Adrenal gland (tissue), 12 donors: ENCODE data around the gene CYP19A1. TPM values are rescaled to one million over a fixed set of nuclear protein-coding genes. Genes with fewer than 3 reads are reported as not detected.

Experiments
- DNase-seq, 7 donors: peaks; one replicate each; pipeline ENCODE4 v3.0.0-alpha.2; 2019 to 2020
- H3K27ac ChIP-seq, 5 donors: fragments of 200-600 bp; sonication (generic) in 4 of 5; 1 replicate in 3 of 5; 2 replicates in 2 of 5; pipeline versions ENCODE4 v1.5.1 to v1.8.0; 2016 to 2020; ENCODE audit warnings: mild to moderate bottlenecking in 1 of 5
- H3K27me3 ChIP-seq: fragments of 200-600 bp; 2 replicates; pipeline ENCODE4 v1.8.0; 2021
- H3K36me3 ChIP-seq, 2 donors: fragments of 200-600 bp; replicated peaks in 1 of 2; 1 replicate in 1 of 2; 2 replicates in 1 of 2; pipeline versions ENCODE4 v1.5.1 to v1.8.0; 2018 to 2022
- H3K4me1 ChIP-seq, 2 donors: fragments of 200-600 bp; replicated peaks in 1 of 2; 1 replicate in 1 of 2; 2 replicates in 1 of 2; pipeline versions ENCODE4 v1.5.1 to v1.8.0; 2018 to 2021
- H3K4me3 ChIP-seq, 4 donors: fragments of 200-600 bp; sonication (generic) in 3 of 4; one replicate each; pipeline ENCODE4 v1.5.1; 2016 to 2018
- H3K9me3 ChIP-seq, 3 donors: fragments of 200-600 bp; sonication (generic) in 1 of 3; replicated peaks in 1 of 3; 1 replicate in 2 of 3; 2 replicates in 1 of 3; pipeline versions ENCODE4 v1.5.1 to v1.8.0; 2016 to 2021
- POLR2A ChIP-seq, 2 donors: fragments of 450-650 bp; IDR thresholded peaks; one replicate each; pipeline ENCODE4 v1.6.1; 2017; ENCODE audit warnings: antibody characterized with exemption in 2 of 2, mild to moderate bottlenecking in 2 of 2, moderate library complexity in 1 of 2
- WGBS, 4 donors: extraction: QIAGEN DNeasy Blood & Tissue Kit in 2 of 4; methylation state at CpG; one replicate each; pipeline versions ENCODE4 v1.1.5 to v1.1.7; 2013 to 2017; 5-methylcytosine and 5-hydroxymethylcytosine counted together
- intact Hi-C, 2 donors: fragments of 100-400 bp; cut with DNase I; formaldehyde crosslinking; loops; one replicate each; pipeline versions ENCODE4 v1.14.1 to v1.15.0; 2022 to 2023
- polyA plus RNA-seq, 3 donors: library from polyadenylated mRNA; stranded (reverse); fragments of 200-250 nt in 2 of 3; fragments of 350-450 nt in 1 of 3; fragmentation: Illumina TruSeq in 1 of 3; extraction: RNeasy Lipid Tissue Mini Kit (QIAGEN cat#74804) in 1 of 3; gene quantifications; one replicate each; pipeline ENCODE4 v1.2.3, GENCODE V29; 2013 to 2014
- total RNA-seq, 9 donors: library from RNA; depleted of rRNA in 4 of 9; stranded (reverse); fragments of >200 nt in 4 of 9; fragments of 120-200 nt in 1 of 9; fragmentation: NEBNext Ultra II Directional in 1 of 9; extraction: Animal tissue kit (Norgen Biotek cat#: 25700) in 1 of 9; gene quantifications; one replicate each; pipeline versions ENCODE4 v1.1.0 to v1.2.4, GENCODE V29; 2013 to 2023
- TF ChIP-seq, protein P1 (sequence below), 6 experiments: fragments of 450-650 bp in 4 of 6; fragments of 200-600 bp in 2 of 6; sonication (generic) in 1 of 6; IDR thresholded peaks; 1 replicate in 5 of 6; 2 replicates in 1 of 6; pipeline versions ENCODE4 v1.5.1 to v1.8.0; 2016 to 2021; ENCODE audit warnings: antibody characterized with exemption in 6 of 6, mild to moderate bottlenecking in 2 of 6, moderate library complexity in 1 of 6
- donor health status: healthy with polysubstance abuse.
- donor health status: Bipolar disorder and iron deficiency.
- donor health status: DM: yes; HTN: yes; CAD: no.
- donor health status: DM: no; HTN: no; CAD: no.
- donor health status: DM: no; HTN: no; CAD: no.
- donor health status: DM: yes; HTN: yes; CAD: no.

Gene CYP19A1
- total and polyA plus RNA-seq, 12 donors = 0.41 to 21.6 (median 1.3) TPM

DNA sequence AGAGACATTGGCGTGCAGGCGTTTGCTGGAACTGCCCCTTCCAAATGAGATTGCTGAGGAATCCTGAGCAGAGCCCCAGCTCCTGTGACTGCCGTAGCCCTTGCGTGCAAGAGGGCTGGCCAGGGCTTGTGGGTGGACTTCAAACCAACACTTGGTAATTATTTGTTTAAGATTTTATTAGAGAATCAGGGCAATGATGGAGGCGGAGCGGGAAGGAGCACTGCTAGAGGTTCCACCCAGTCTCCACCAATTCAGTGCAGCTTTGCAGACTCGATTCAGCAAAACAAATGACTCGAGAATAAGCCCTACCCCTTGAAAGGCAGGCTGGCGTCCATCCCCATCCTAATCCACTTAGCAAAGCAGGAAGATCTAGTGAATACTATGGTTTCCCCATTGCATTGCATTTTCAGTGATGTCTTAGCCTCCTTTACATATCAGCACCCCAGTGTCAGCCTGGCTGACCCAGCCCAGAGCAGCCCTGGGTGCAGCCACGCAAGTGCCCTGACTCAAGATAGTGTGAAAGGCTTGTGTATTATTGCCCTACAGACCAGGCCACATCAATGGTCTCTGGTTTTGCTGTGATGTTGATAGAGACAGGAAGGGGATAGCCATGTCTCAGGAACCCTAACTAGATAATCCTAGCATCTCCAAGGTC is 29.1 kb upstream of the CYP19A1 start:
- H3K4me1 ChIP-seq = no peaks in the 10 kb centered on the region
- TF ChIP-seq, protein P1, sequence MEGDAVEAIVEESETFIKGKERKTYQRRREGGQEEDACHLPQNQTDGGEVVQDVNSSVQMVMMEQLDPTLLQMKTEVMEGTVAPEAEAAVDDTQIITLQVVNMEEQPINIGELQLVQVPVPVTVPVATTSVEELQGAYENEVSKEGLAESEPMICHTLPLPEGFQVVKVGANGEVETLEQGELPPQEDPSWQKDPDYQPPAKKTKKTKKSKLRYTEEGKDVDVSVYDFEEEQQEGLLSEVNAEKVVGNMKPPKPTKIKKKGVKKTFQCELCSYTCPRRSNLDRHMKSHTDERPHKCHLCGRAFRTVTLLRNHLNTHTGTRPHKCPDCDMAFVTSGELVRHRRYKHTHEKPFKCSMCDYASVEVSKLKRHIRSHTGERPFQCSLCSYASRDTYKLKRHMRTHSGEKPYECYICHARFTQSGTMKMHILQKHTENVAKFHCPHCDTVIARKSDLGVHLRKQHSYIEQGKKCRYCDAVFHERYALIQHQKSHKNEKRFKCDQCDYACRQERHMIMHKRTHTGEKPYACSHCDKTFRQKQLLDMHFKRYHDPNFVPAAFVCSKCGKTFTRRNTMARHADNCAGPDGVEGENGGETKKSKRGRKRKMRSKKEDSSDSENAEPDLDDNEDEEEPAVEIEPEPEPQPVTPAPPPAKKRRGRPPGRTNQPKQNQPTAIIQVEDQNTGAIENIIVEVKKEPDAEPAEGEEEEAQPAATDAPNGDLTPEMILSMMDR (IDR thresholded peaks at IDR 0.05) = no peak
- no peak for TF ChIP-seq POLR2A (IDR thresholded peaks at IDR 0.05)
- intact Hi-C loops = no loop called here
- H3K4me3 ChIP-seq = no peak overlapping the region
- DNase-seq = no peak
- WGBS, 4 donors = 90 to 95% (median 91%) methylated on average over 10 of the region's 10 CpGs
- H3K9me3 ChIP-seq = no peaks in the 10 kb centered on the region
- no peaks in the 10 kb centered on the region for H3K27me3 ChIP-seq
- H3K36me3 ChIP-seq = no peaks in the 10 kb centered on the region
- H3K27ac ChIP-seq = no peak overlapping the region

DNA sequence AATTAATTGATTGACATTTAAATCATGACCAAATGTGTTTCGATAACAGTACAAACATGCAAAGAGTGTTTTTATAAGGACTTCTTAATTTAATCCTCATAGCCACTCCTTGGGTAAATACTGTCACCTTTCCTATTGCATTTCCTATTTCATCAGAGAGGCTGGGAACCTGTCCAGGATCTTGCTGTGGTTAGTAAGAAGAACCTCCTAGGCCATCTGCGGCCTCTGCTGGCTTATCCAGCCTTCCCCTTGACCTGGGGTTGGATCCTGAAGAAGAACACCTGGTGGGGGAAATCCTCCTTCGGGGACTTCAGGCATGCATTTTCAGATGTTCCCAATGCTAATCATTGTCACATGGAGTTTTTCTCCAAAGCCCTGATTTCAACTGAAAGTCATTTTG is 28.5 kb upstream of the CYP19A1 start:
- no peak overlapping the region for H3K27ac ChIP-seq
- H3K4me1 ChIP-seq = no peaks in the 10 kb centered on the region
- peak in 1 of 7 donors; percentile 15 for DNase-seq
- intact Hi-C loops = no loop called here
- WGBS, 4 donors = 74 to 83% (median 82%) methylated on average over 3 of the region's 3 CpGs
- no peaks in the 10 kb centered on the region for H3K27me3 ChIP-seq
- H3K36me3 ChIP-seq = no peaks in the 10 kb centered on the region
- H3K9me3 ChIP-seq = no peaks in the 10 kb centered on the region
- TF ChIP-seq, protein P1 (IDR thresholded peaks at IDR 0.05) = no peak
- no peak for TF ChIP-seq POLR2A (IDR thresholded peaks at IDR 0.05)
- H3K4me3 ChIP-seq = no peak overlapping the region

- intact Hi-C loops = no loop called here
- Histone ChIP-seq H3K4me3 (no peak overlapping the region), H3K36me3 (no peaks in the 10 kb centered on the region), H3K27ac (no peak overlapping the region), H3K4me1 (no peaks in the 10 kb centered on the region), H3K9me3 (no peaks in the 10 kb centered on the region), H3K27me3 (no peaks in the 10 kb centered on the region)
- DNase-seq = no peak
- 71 to 89% (median 84%) methylated on average over 5 of the region's 5 CpGs for WGBS, 4 donors
- no peak for TF ChIP-seq POLR2A (IDR thresholded peaks at IDR 0.05)
- TF ChIP-seq, protein P1 (IDR thresholded peaks at IDR 0.05) = no peak
These were observed 27.7 kb upstream of the CYP19A1 start for GRCh38 chr15:51366071-51366470.

DNA sequence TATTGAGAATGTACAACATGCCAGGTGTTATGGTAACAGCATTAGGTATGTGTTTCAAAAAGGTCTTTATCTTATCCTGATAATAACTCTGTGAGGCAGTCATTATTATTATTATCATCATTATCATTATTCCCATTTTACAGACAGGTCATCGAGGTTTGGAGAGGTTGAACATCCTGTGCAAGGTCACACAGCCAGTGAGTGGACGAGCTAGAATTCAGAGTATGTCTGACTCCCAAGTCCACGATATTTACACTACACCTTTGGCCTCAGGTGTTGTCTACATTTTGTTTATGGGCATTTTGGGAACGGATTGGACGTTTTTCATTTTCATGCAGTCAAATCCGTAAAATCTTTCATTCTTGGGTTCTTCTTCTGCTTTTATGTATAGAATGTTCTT is 27.0 kb upstream of the CYP19A1 start:
- no peaks in the 10 kb centered on the region for H3K9me3 ChIP-seq
- H3K4me1 ChIP-seq = no peaks in the 10 kb centered on the region
- no peaks in the 10 kb centered on the region for H3K27me3 ChIP-seq
- no peaks in the 10 kb centered on the region for H3K36me3 ChIP-seq
- intact Hi-C loops = no loop called here
- DNase-seq = no peak
- TF ChIP-seq POLR2A (IDR thresholded peaks at IDR 0.05) = no peak
- TF ChIP-seq, protein P1 (IDR thresholded peaks at IDR 0.05) = no peak
- H3K4me3 ChIP-seq = no peak overlapping the region
- 83 to 86% (median 85%) methylated on average over 6 of the region's 6 CpGs for WGBS, 4 donors
- no peak overlapping the region for H3K27ac ChIP-seq
